Smooth muscle cell (in vitro differentiated cells): Measurements from ENCODE around the gene KHSRP. TPM values are rescaled to one million over a fixed set of nuclear protein-coding genes. Genes with fewer than 3 reads are reported as not detected.
"Not testable (repeated sequence)": the region's sequence is repeated elsewhere in the genome, so short reads cannot be mapped to it uniquely, and the experiment has no call there.

Experiments
- DNase-seq: peaks from one replicate; lab custom pipeline; 2025; ENCODE audit not compliant: unreplicated experiment; lab: John Stamatoyannopoulos, UW
- H2AFZ ChIP-seq: fragments of 200-600 bp; sonication (generic); 2 replicates; pipeline ENCODE4 v1.6.0; 2016; ENCODE audit warnings: antibody characterized with exemption, low read depth, mild to moderate bottlenecking
- H3F3A ChIP-seq: fragments of 200-600 bp; sonication (generic); 2 replicates; pipeline ENCODE4 v1.6.0; 2017; ENCODE audit warnings: antibody characterized with exemption, low read depth
- H3K27ac ChIP-seq: fragments of 200-600 bp; sonication (generic); 2 replicates; pipeline ENCODE4 v1.5.1; 2016; ENCODE audit warnings: low read depth, mild to moderate bottlenecking
- H3K27me3 ChIP-seq: fragments of 200-600 bp; sonication (generic); 2 replicates; pipeline ENCODE4 v1.6.1; 2016; ENCODE audit warnings: low read depth, mild to moderate bottlenecking
- H3K36me3 ChIP-seq: fragments of 200-600 bp; sonication (generic); 2 replicates; pipeline ENCODE4 v1.5.1; 2016; ENCODE audit warnings: low read depth
- H3K4me1 ChIP-seq: fragments of 200-600 bp; sonication (generic); 2 replicates; pipeline ENCODE4 v1.5.1; 2016; ENCODE audit warnings: low read depth
- H3K4me2 ChIP-seq: fragments of 200-600 bp; sonication (generic); 2 replicates; pipeline ENCODE4 v1.6.0; 2016; ENCODE audit warnings: mild to moderate bottlenecking
- H3K4me3 ChIP-seq: fragments of 200-600 bp; sonication (generic); 2 replicates; pipeline ENCODE4 v1.5.1; 2016; ENCODE audit warnings: mild to moderate bottlenecking
- H3K79me2 ChIP-seq: fragments of 200-600 bp; sonication (generic); 2 replicates; pipeline ENCODE4 v1.6.0; 2016; ENCODE audit warnings: low read depth, mild to moderate bottlenecking
- H3K9ac ChIP-seq: fragments of 200-600 bp; sonication (generic); 2 replicates; pipeline ENCODE4 v1.6.0; 2016; ENCODE audit warnings: low read depth
- H3K9me3 ChIP-seq: fragments of 200-600 bp; sonication (generic); replicated peaks from 2 replicates; pipeline ENCODE4 v1.5.1; 2016; ENCODE audit warnings: low read depth
- H4K20me1 ChIP-seq: fragments of 200-600 bp; sonication (generic); 2 replicates; pipeline ENCODE4 v1.6.0; 2016; ENCODE audit warnings: low read depth
- CTCF ChIP-seq: fragments of 200-600 bp; sonication (generic); IDR thresholded peaks from 2 replicates; pipeline ENCODE4 v1.5.1; 2017; ENCODE audit warnings: borderline replicate concordance, mild to moderate bottlenecking, antibody characterized with exemption; ENCODE audit not compliant: insufficient read depth, poor library complexity, severe bottlenecking
- WGBS: methylation state at CpG from one replicate; pipeline ENCODE4 v1.1.7; 2016; ENCODE audit warnings: low lambda C conversion rate; 5-methylcytosine and 5-hydroxymethylcytosine counted together
- polyA plus RNA-seq: library from polyadenylated mRNA; unstranded; fragments of >200 nt; fragmentation: Nextera tagmentation; extraction: Ambion mirVana; gene quantifications from 2 replicates; pipeline ENCODE4 v1.2.1, GENCODE V29; 2016
- total RNA-seq: library from RNA; depleted of rRNA; stranded (reverse); fragments of >200 nt; gene quantifications from 2 replicates; pipeline ENCODE4 v1.2.3, GENCODE V29; 2014

The KHSRP gene
- total and polyA plus RNA-seq, 2 experiments from 2014 or later = 59.1 to 179 TPM

GRCh38 chr19:6406401-6406800, 18.2 kb downstream of the KHSRP start:
- no peaks in the 10 kb centered on the region for H3F3A ChIP-seq
- WGBS = 95% methylated on average over 5 of the region's 5 CpGs
- no peaks in the 10 kb centered on the region for H3K79me2 ChIP-seq
- no peak for DNase-seq
- H3K36me3 ChIP-seq = no peaks in the 10 kb centered on the region
- no peak overlapping the region for H2AFZ ChIP-seq
- no peak overlapping the region for H3K27ac ChIP-seq
- no peaks in the 10 kb centered on the region for H4K20me1 ChIP-seq
- H3K4me2 ChIP-seq = no peak overlapping the region
- no peaks in the 10 kb centered on the region for H3K27me3 ChIP-seq
- H3K9ac ChIP-seq = no peak overlapping the region
- no peak for TF ChIP-seq CTCF
- no peaks in the 10 kb centered on the region for H3K4me1 ChIP-seq
- H3K9me3 ChIP-seq = no peaks in the 10 kb centered on the region
- H3K4me3 ChIP-seq = no peak overlapping the region

DNA sequence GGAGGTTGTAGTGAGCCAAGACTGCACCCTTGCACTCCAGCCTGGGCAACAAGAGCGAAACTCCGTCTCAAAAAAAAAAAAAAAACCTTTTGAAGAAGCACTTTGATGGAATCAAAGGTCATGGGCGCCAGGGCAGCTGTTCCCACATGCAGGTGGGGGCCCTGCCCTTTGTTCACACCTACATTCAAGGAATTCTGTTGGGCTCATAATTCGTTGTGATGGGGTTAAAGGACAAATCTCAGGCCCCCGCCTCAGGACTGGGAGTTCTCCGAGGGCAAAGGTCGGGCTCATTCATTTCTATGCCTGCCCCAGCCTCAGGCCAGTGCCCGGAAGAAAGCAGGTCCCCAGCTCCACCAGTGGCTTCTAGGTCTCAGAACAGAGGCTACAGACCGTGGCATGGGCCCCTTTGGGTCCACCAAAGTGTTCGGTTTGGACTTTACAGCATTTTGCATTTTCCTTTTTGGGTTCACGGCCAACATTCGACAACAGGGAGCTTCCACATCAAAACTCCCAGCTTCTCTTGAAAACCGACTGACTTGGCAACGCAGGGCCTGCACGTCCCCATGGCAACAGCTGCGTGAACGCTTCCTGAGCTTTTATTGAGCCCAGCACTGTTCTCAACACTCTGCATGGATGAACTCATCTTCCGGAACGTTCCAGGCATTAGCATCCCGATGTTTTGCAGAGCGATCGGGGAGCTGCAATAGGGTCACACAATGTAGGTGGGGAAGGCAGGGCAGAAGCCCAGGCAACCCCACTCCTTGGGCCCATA, 21.6 kb downstream of the KHSRP start:
- WGBS = 83% methylated on average over 22 of the region's 22 CpGs
- H3K4me2 ChIP-seq = no peak overlapping the region
- no peak for DNase-seq

DNA sequence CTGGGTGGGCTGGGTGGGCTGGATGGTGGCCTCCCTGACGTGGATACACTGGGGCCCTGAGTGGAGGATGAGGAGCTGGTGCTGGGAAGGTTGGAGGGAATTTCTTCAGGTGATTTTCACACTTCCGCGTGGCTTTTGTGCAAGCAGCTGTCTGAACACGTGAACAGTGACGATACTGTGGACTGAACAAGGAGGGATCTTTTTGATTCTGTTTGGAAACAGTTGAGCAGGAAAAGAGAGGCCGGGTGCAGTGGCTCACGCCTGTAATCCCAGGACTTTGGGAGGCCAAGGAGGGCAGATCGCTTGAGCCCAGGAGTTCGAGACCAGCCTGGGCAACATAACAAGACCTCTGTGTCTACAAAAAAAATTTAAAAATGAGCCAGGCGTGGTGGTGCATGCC, 22.6 kb downstream of the KHSRP start:
- DNase-seq = no peak
- no peaks in the 10 kb centered on the region for H4K20me1 ChIP-seq
- no peak overlapping the region for H3K4me3 ChIP-seq
- no peaks in the 10 kb centered on the region for H3K9me3 ChIP-seq
- no peak overlapping the region for H3K9ac ChIP-seq
- H3K27ac ChIP-seq = no peak overlapping the region
- H3K4me1 ChIP-seq = no peaks in the 10 kb centered on the region
- no peak for TF ChIP-seq CTCF
- no peak overlapping the region for H2AFZ ChIP-seq
- no peaks in the 10 kb centered on the region for H3F3A ChIP-seq
- no peaks in the 10 kb centered on the region for H3K36me3 ChIP-seq
- 94% methylated on average over 10 of the region's 10 CpGs for WGBS
- no peaks in the 10 kb centered on the region for H3K27me3 ChIP-seq
- H3K79me2 ChIP-seq = no peaks in the 10 kb centered on the region
- H3K4me2 ChIP-seq = no peak overlapping the region

More for the DNA sequence above, 21.6 kb downstream of the KHSRP start:
- no peak overlapping the region for H3K27ac ChIP-seq
- TF ChIP-seq CTCF = no peak
- no peak overlapping the region for H2AFZ ChIP-seq
- no peaks in the 10 kb centered on the region for H3K79me2 ChIP-seq
- H3K9ac ChIP-seq = no peak overlapping the region
- H3K9me3 ChIP-seq = no peaks in the 10 kb centered on the region
- no peaks in the 10 kb centered on the region for H3K27me3 ChIP-seq
- H3K4me1 ChIP-seq = no peaks in the 10 kb centered on the region
- H4K20me1 ChIP-seq = no peaks in the 10 kb centered on the region
- H3F3A ChIP-seq = no peaks in the 10 kb centered on the region
- H3K36me3 ChIP-seq = no peaks in the 10 kb centered on the region
- no peak overlapping the region for H3K4me3 ChIP-seq

GRCh38 chr19:6400062-6400944, 24.3 kb downstream of the KHSRP start:
- not testable (repeated sequence) for H3K9me3 ChIP-seq, H3F3A ChIP-seq, H3K36me3 ChIP-seq, H4K20me1 ChIP-seq, H3K4me2 ChIP-seq, H2AFZ ChIP-seq, H3K27me3 ChIP-seq, H3K4me3 ChIP-seq, H3K79me2 ChIP-seq, H3K27ac ChIP-seq, DNase-seq, H3K4me1 ChIP-seq, H3K9ac ChIP-seq
- 92% methylated on average over 23 of the region's 23 CpGs for WGBS
